BLaER1 (cell line): ENCODE data around the gene RPUSD3.

Experiments
- H3K27ac ChIP-seq: shearing (Covaris generic); formaldehyde crosslinking; 2 replicates; pipeline ENCODE4 v1.8.1; 2022
- H3K27me3 ChIP-seq: shearing (Covaris generic); formaldehyde crosslinking; 2 replicates; pipeline ENCODE4 v1.8.1; 2022
- H3K36me3 ChIP-seq: shearing (Covaris generic); formaldehyde crosslinking; 2 replicates; pipeline ENCODE4 v1.8.1; 2022
- H3K4me1 ChIP-seq: shearing (Covaris generic); formaldehyde crosslinking; 2 replicates; pipeline ENCODE4 v1.8.1; 2022
- H3K4me2 ChIP-seq: shearing (Covaris generic); formaldehyde crosslinking; 2 replicates; pipeline ENCODE4 v1.8.1; 2022
- H3K4me3 ChIP-seq: shearing (Covaris generic); formaldehyde crosslinking; 2 replicates; pipeline ENCODE4 v1.8.1; 2022
- H3K9ac ChIP-seq: shearing (Covaris generic); formaldehyde crosslinking; 2 replicates; pipeline ENCODE4 v1.8.1; 2022
- H3K9me3 ChIP-seq: shearing (Covaris generic); formaldehyde crosslinking; 2 replicates; pipeline ENCODE4 v1.8.1; 2022
- H4K20me1 ChIP-seq: shearing (Covaris generic); formaldehyde crosslinking; 2 replicates; pipeline ENCODE4 v1.8.1; 2022
- Cebpa-rat ChIP-seq: shearing (Covaris generic); IDR thresholded peaks from 2 replicates; pipeline ENCODE4 v1.8.1; 2022

Gene RPUSD3

GRCh38 chr3:9808345-9809037, 35.3 kb downstream of the RPUSD3 start:
- no peak overlapping the region for H3K27ac ChIP-seq
- H3K4me1 ChIP-seq, result peaks cover 31% of the 10 kb centered on the region
- no peak overlapping the region for H3K4me3 ChIP-seq
- no peak for TF ChIP-seq Cebpa-rat
- H3K9ac ChIP-seq, result no peak overlapping the region
- H3K36me3 ChIP-seq, result peaks cover 55% of the 10 kb centered on the region
- H3K4me2 ChIP-seq, result peak overlapping the region; percentile 87
- peaks cover 28% of the 10 kb centered on the region for H4K20me1 ChIP-seq
- no peaks in the 10 kb centered on the region for H3K27me3 ChIP-seq
- H3K9me3 ChIP-seq, result no peaks in the 10 kb centered on the region

- no peak overlapping the region for H3K9ac ChIP-seq
- peak overlapping the region; percentile 87 for H3K4me2 ChIP-seq
- no peaks in the 10 kb centered on the region for H3K9me3 ChIP-seq
- H4K20me1 ChIP-seq, result peaks cover 32% of the 10 kb centered on the region
- H3K36me3 ChIP-seq, result peaks cover 55% of the 10 kb centered on the region
- no peak overlapping the region for H3K27ac ChIP-seq
- H3K27me3 ChIP-seq, result no peaks in the 10 kb centered on the region
- TF ChIP-seq Cebpa-rat, result no peak
- peaks cover 31% of the 10 kb centered on the region for H3K4me1 ChIP-seq
- H3K4me3 ChIP-seq, result no peak overlapping the region
Observed at GRCh38 chr3:9807981-9808344, 35.8 kb downstream of the RPUSD3 start.

- Histone ChIP-seq H3K27ac (no peak overlapping the region), H3K4me3 (no peak overlapping the region), H3K4me1 (peaks cover 31% of the 10 kb centered on the region), H3K27me3 (no peaks in the 10 kb centered on the region), H4K20me1 (peaks cover 32% of the 10 kb centered on the region), H3K9ac (peak overlapping the region; percentile 34; the same call in 1 of the 2 replicates), H3K9me3 (no peaks in the 10 kb centered on the region), H3K36me3 (peaks cover 57% of the 10 kb centered on the region), H3K4me2 (no peak overlapping the region)
- no peak for TF ChIP-seq Cebpa-rat
Observed at GRCh38 chr3:9806688-9807589, 36.9 kb downstream of the RPUSD3 start.

- Histone ChIP-seq H3K9ac (no peak overlapping the region), H4K20me1 (peaks cover 37% of the 10 kb centered on the region), H3K4me3 (no peak overlapping the region), H3K4me2 (no peak overlapping the region), H3K4me1 (peaks cover 31% of the 10 kb centered on the region), H3K36me3 (peaks cover 65% of the 10 kb centered on the region), H3K27me3 (no peaks in the 10 kb centered on the region), H3K9me3 (no peaks in the 10 kb centered on the region), H3K27ac (no peak overlapping the region)
- TF ChIP-seq Cebpa-rat, result no peak
Observed at GRCh38 chr3:9806137-9806536, 37.7 kb downstream of the RPUSD3 start.

- H3K27ac ChIP-seq, result no peak overlapping the region
- no peaks in the 10 kb centered on the region for H3K27me3 ChIP-seq
- peaks cover 22% of the 10 kb centered on the region for H3K4me1 ChIP-seq
- no peak overlapping the region for H3K4me2 ChIP-seq
- no peak overlapping the region for H3K9ac ChIP-seq
- peaks cover 76% of the 10 kb centered on the region for H3K36me3 ChIP-seq
- no peak for TF ChIP-seq Cebpa-rat
- H4K20me1 ChIP-seq, result peaks cover 46% of the 10 kb centered on the region
- no peaks in the 10 kb centered on the region for H3K9me3 ChIP-seq
- H3K4me3 ChIP-seq, result no peak overlapping the region
Observed at GRCh38 chr3:9804996-9805395, 38.8 kb downstream of the RPUSD3 start.

GRCh38 chr3:9803494-9803893, 40.3 kb downstream of the RPUSD3 start:
- Histone ChIP-seq H3K27ac (no peak overlapping the region), H3K4me1 (peaks cover 10% of the 10 kb centered on the region), H3K27me3 (no peaks in the 10 kb centered on the region), H3K4me3 (no peak overlapping the region), H3K9ac (no peak overlapping the region), H4K20me1 (peaks cover 61% of the 10 kb centered on the region), H3K9me3 (no peaks in the 10 kb centered on the region), H3K4me2 (no peak overlapping the region), H3K36me3 (peaks cover 91% of the 10 kb centered on the region)
- no peak for TF ChIP-seq Cebpa-rat

- H3K9me3 ChIP-seq, result no peaks in the 10 kb centered on the region
- no peak overlapping the region for H3K27ac ChIP-seq
- no peak for TF ChIP-seq Cebpa-rat
- peaks cover 98% of the 10 kb centered on the region for H3K36me3 ChIP-seq
- H3K27me3 ChIP-seq, result no peaks in the 10 kb centered on the region
- H3K4me2 ChIP-seq, result no peak overlapping the region
- H4K20me1 ChIP-seq, result peaks cover 77% of the 10 kb centered on the region
- H3K9ac ChIP-seq, result no peak overlapping the region
- no peak overlapping the region for H3K4me3 ChIP-seq
- H3K4me1 ChIP-seq, result no peaks in the 10 kb centered on the region
Observed at GRCh38 chr3:9800529-9800928, 43.3 kb downstream of the RPUSD3 start.

- H3K9ac ChIP-seq, result no peak overlapping the region
- no peaks in the 10 kb centered on the region for H3K27me3 ChIP-seq
- peaks cover 82% of the 10 kb centered on the region for H4K20me1 ChIP-seq
- H3K36me3 ChIP-seq, result peaks cover 82% of the 10 kb centered on the region
- no peak overlapping the region for H3K4me3 ChIP-seq
- no peak for TF ChIP-seq Cebpa-rat
- H3K9me3 ChIP-seq, result no peaks in the 10 kb centered on the region
- H3K4me1 ChIP-seq, result peaks cover 20% of the 10 kb centered on the region
- H3K4me2 ChIP-seq, result no peak overlapping the region
- H3K27ac ChIP-seq, result no peak overlapping the region
Observed at GRCh38 chr3:9797196-9797945, 46.4 kb downstream of the RPUSD3 start.

GRCh38 chr3:9795207-9795606, 48.6 kb downstream of the RPUSD3 start:
- H3K27ac ChIP-seq, result no peak overlapping the region
- no peaks in the 10 kb centered on the region for H3K27me3 ChIP-seq
- H3K4me1 ChIP-seq, result peaks cover 37% of the 10 kb centered on the region
- TF ChIP-seq Cebpa-rat, result no peak
- peaks cover 71% of the 10 kb centered on the region for H4K20me1 ChIP-seq
- H3K36me3 ChIP-seq, result peaks cover 63% of the 10 kb centered on the region
- no peaks in the 10 kb centered on the region for H3K9me3 ChIP-seq
- H3K4me3 ChIP-seq, result no peak overlapping the region
- H3K9ac ChIP-seq, result peak overlapping the region; percentile 98; the same call in 1 of the 2 replicates
- H3K4me2 ChIP-seq, result peak overlapping the region; percentile 94
